ENCODE data around the gene APOF.

The APOF gene

GRCh38 chr12:56392331-56392730, 29.7 kb upstream of the APOF start:
- no peak overlapping the region for H3K27ac ChIP-seq (ENCODE audit: low read depth, low read length)
- H3K4me1 ChIP-seq (ENCODE audit: control insufficient read depth in 5 of 5, insufficient read depth in 5 of 5, low read length in 5 of 5), result peaks cover 0 to 4% (median 0%) of the 10 kb centered on the region in 5 donors
- no peaks in the 10 kb centered on the region for H3K36me3 ChIP-seq (ENCODE audit: control insufficient read depth in 5 of 5, insufficient read depth in 5 of 5, low read length in 5 of 5)
- H3K9me3 ChIP-seq (ENCODE audit: control insufficient read depth in 5 of 5, low read length in 5 of 5), result peaks cover 0 to 4% (median 0%) of the 10 kb centered on the region in 5 donors
- no peak overlapping the region for H3K9ac ChIP-seq (ENCODE audit: low read length in 5 of 5)
- H3K4me3 ChIP-seq (ENCODE audit: low read depth in 1 of 5, low read length in 5 of 5), result no peak overlapping the region
- no peaks in the 10 kb centered on the region for H3K27me3 ChIP-seq (ENCODE audit: control insufficient read depth in 5 of 5, insufficient read depth in 4 of 5, low read length in 5 of 5)

DNA sequence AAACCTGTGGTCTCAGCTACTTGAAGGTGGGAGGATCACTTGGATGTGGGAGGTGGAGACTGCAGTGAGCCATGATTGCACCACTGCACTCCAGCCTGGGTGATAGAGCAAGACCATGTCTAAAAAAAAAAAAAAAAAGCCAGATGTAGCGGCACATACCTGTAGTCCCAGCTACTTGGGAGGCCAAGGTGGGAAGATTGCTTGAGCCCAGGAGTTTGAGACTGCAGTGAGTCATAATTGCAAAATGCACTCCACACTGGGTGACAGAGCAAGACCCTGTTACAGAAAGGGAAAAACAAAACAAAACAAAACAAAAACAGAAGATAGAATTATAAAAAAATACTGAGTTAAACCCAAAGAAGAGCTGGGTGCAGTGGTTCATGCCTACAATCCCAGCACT, 29.1 kb upstream of the APOF start:
- Histone ChIP-seq H3K36me3 (ENCODE audit: control insufficient read depth in 5 of 5, insufficient read depth in 5 of 5, low read length in 5 of 5) (no peaks in the 10 kb centered on the region), H3K27me3 (ENCODE audit: control insufficient read depth in 5 of 5, insufficient read depth in 4 of 5, low read length in 5 of 5) (no peaks in the 10 kb centered on the region), H3K9me3 (ENCODE audit: control insufficient read depth in 5 of 5, low read length in 5 of 5) (peaks cover 0 to 4% (median 0%) of the 10 kb centered on the region in 5 donors), H3K27ac (ENCODE audit: low read depth, low read length) (no peak overlapping the region), H3K4me1 (ENCODE audit: control insufficient read depth in 5 of 5, insufficient read depth in 5 of 5, low read length in 5 of 5) (peaks cover 0 to 11% (median 5%) of the 10 kb centered on the region in 5 donors), H3K9ac (ENCODE audit: low read length in 5 of 5) (no peak overlapping the region), H3K4me3 (ENCODE audit: low read depth in 1 of 5, low read length in 5 of 5) (no peak overlapping the region)

DNA sequence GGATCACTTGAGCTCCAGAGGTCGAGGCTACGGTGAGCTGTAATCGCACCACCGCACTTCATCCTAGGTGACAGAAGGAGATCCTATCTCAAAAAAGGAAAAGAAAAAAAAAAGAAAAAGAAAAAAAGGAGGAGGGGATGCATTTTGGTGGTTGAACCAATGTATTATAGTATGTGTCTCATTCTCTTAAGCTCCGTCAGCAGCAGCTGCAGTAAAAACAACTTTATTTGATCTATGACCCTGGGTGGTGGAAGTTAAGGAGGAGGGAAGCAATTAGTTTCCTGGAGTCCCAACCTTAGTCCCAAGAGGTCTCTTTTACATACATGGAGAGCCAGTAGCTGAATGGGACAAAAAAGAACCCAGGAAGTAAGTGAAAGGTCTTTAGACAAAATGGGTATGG, 26.8 kb upstream of the APOF start:
- H3K9ac ChIP-seq (ENCODE audit: low read length in 5 of 5), result no peak overlapping the region
- peaks cover 0 to 4% (median 0%) of the 10 kb centered on the region in 5 donors for H3K9me3 ChIP-seq (ENCODE audit: control insufficient read depth in 5 of 5, low read length in 5 of 5)
- H3K4me1 ChIP-seq (ENCODE audit: control insufficient read depth in 5 of 5, insufficient read depth in 5 of 5, low read length in 5 of 5), result peaks cover 0 to 13% (median 8%) of the 10 kb centered on the region in 5 donors
- no peak overlapping the region for H3K4me3 ChIP-seq (ENCODE audit: low read depth in 1 of 5, low read length in 5 of 5)
- no peak overlapping the region for H3K27ac ChIP-seq (ENCODE audit: low read depth, low read length)
- H3K36me3 ChIP-seq (ENCODE audit: control insufficient read depth in 5 of 5, insufficient read depth in 5 of 5, low read length in 5 of 5), result no peaks in the 10 kb centered on the region
- no peaks in the 10 kb centered on the region for H3K27me3 ChIP-seq (ENCODE audit: control insufficient read depth in 5 of 5, insufficient read depth in 4 of 5, low read length in 5 of 5)

GRCh38 chr12:56387152-56387736, 24.6 kb upstream of the APOF start:
- peaks cover 0 to under 1% (median 0%) of the 10 kb centered on the region in 5 donors for H3K9me3 ChIP-seq (ENCODE audit: control insufficient read depth in 5 of 5, low read length in 5 of 5)
- H3K27ac ChIP-seq (ENCODE audit: low read depth, low read length), result no peak overlapping the region
- no peak overlapping the region for H3K4me3 ChIP-seq (ENCODE audit: low read depth in 1 of 5, low read length in 5 of 5)
- peaks cover 0 to 13% (median 8%) of the 10 kb centered on the region in 5 donors for H3K4me1 ChIP-seq (ENCODE audit: control insufficient read depth in 5 of 5, insufficient read depth in 5 of 5, low read length in 5 of 5)
- no peaks in the 10 kb centered on the region for H3K27me3 ChIP-seq (ENCODE audit: control insufficient read depth in 5 of 5, insufficient read depth in 4 of 5, low read length in 5 of 5)
- no peaks in the 10 kb centered on the region for H3K36me3 ChIP-seq (ENCODE audit: control insufficient read depth in 5 of 5, insufficient read depth in 5 of 5, low read length in 5 of 5)
- H3K9ac ChIP-seq (ENCODE audit: low read length in 5 of 5), result no peak overlapping the region

- no peak overlapping the region for H3K27ac ChIP-seq (ENCODE audit: low read depth, low read length)
- H3K4me1 ChIP-seq (ENCODE audit: control insufficient read depth in 5 of 5, insufficient read depth in 5 of 5, low read length in 5 of 5), result peaks cover 0 to 13% (median 8%) of the 10 kb centered on the region in 5 donors
- H3K9me3 ChIP-seq (ENCODE audit: control insufficient read depth in 5 of 5, low read length in 5 of 5), result no peaks in the 10 kb centered on the region
- H3K27me3 ChIP-seq (ENCODE audit: control insufficient read depth in 5 of 5, insufficient read depth in 4 of 5, low read length in 5 of 5), result no peaks in the 10 kb centered on the region
- H3K4me3 ChIP-seq (ENCODE audit: low read depth in 1 of 5, low read length in 5 of 5), result no peak overlapping the region
- no peaks in the 10 kb centered on the region for H3K36me3 ChIP-seq (ENCODE audit: control insufficient read depth in 5 of 5, insufficient read depth in 5 of 5, low read length in 5 of 5)
- no peak overlapping the region for H3K9ac ChIP-seq (ENCODE audit: low read length in 5 of 5)
Measured at GRCh38 chr12:56385873-56386272, 23.2 kb upstream of the APOF start.

- Histone ChIP-seq H3K36me3 (ENCODE audit: control insufficient read depth in 5 of 5, insufficient read depth in 5 of 5, low read length in 5 of 5) (no peaks in the 10 kb centered on the region), H3K9ac (ENCODE audit: low read length in 5 of 5) (no peak overlapping the region), H3K4me1 (ENCODE audit: control insufficient read depth in 5 of 5, insufficient read depth in 5 of 5, low read length in 5 of 5) (peaks cover 0 to 12% (median 8%) of the 10 kb centered on the region in 5 donors), H3K27me3 (ENCODE audit: control insufficient read depth in 5 of 5, insufficient read depth in 4 of 5, low read length in 5 of 5) (no peaks in the 10 kb centered on the region), H3K4me3 (ENCODE audit: low read depth in 1 of 5, low read length in 5 of 5) (no peak overlapping the region), H3K9me3 (ENCODE audit: control insufficient read depth in 5 of 5, low read length in 5 of 5) (no peaks in the 10 kb centered on the region), H3K27ac (ENCODE audit: low read depth, low read length) (no peak overlapping the region)
Measured at GRCh38 chr12:56382611-56383010, 20.0 kb upstream of the APOF start.

DNA sequence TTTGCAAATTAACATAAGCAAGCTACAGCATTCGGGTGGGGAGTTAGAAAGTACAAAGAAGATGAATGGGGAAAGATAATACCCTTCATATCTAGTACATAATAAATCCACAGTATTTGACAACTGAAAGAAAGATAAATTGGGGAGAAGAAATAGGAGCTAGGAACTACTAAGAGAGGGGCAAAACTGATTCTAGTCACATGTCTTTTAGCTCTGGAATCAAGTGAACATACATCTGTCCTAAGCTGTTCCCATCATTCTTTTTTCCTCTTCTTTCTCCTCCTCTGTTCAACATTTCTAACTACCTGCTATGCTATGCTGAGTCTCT, 15.3 kb upstream of the APOF start:
- H3K36me3 ChIP-seq (ENCODE audit: control insufficient read depth in 5 of 5, insufficient read depth in 5 of 5, low read length in 5 of 5), result no peaks in the 10 kb centered on the region
- H3K27me3 ChIP-seq (ENCODE audit: control insufficient read depth in 5 of 5, insufficient read depth in 4 of 5, low read length in 5 of 5), result no peaks in the 10 kb centered on the region
- no peak overlapping the region for H3K4me3 ChIP-seq (ENCODE audit: low read depth in 1 of 5, low read length in 5 of 5)
- no peak overlapping the region for H3K9ac ChIP-seq (ENCODE audit: low read length in 5 of 5)
- no peaks in the 10 kb centered on the region for H3K9me3 ChIP-seq (ENCODE audit: control insufficient read depth in 5 of 5, low read length in 5 of 5)
- H3K4me1 ChIP-seq (ENCODE audit: control insufficient read depth in 5 of 5, insufficient read depth in 5 of 5, low read length in 5 of 5), result peaks cover 0 to 5% (median 0%) of the 10 kb centered on the region in 5 donors
- H3K27ac ChIP-seq (ENCODE audit: low read depth, low read length), result no peak overlapping the region

- H3K9ac ChIP-seq (ENCODE audit: low read length in 5 of 5), result no peak overlapping the region
- H3K36me3 ChIP-seq (ENCODE audit: control insufficient read depth in 5 of 5, insufficient read depth in 5 of 5, low read length in 5 of 5), result no peaks in the 10 kb centered on the region
- H3K27me3 ChIP-seq (ENCODE audit: control insufficient read depth in 5 of 5, insufficient read depth in 4 of 5, low read length in 5 of 5), result no peaks in the 10 kb centered on the region
- peaks cover 0 to 5% (median 0%) of the 10 kb centered on the region in 5 donors for H3K4me1 ChIP-seq (ENCODE audit: control insufficient read depth in 5 of 5, insufficient read depth in 5 of 5, low read length in 5 of 5)
- H3K4me3 ChIP-seq (ENCODE audit: low read depth in 1 of 5, low read length in 5 of 5), result no peak overlapping the region
- H3K9me3 ChIP-seq (ENCODE audit: control insufficient read depth in 5 of 5, low read length in 5 of 5), result no peaks in the 10 kb centered on the region
- no peak overlapping the region for H3K27ac ChIP-seq (ENCODE audit: low read depth, low read length)
Measured at GRCh38 chr12:56377310-56377988, 14.8 kb upstream of the APOF start.

- Histone ChIP-seq H3K27me3 (ENCODE audit: control insufficient read depth in 5 of 5, insufficient read depth in 4 of 5, low read length in 5 of 5) (no peaks in the 10 kb centered on the region), H3K4me3 (ENCODE audit: low read depth in 1 of 5, low read length in 5 of 5) (no peak overlapping the region), H3K9me3 (ENCODE audit: control insufficient read depth in 5 of 5, low read length in 5 of 5) (no peaks in the 10 kb centered on the region), H3K9ac (ENCODE audit: low read length in 5 of 5) (no peak overlapping the region), H3K4me1 (ENCODE audit: control insufficient read depth in 5 of 5, insufficient read depth in 5 of 5, low read length in 5 of 5) (peaks cover 0 to 5% (median 0%) of the 10 kb centered on the region in 5 donors), H3K36me3 (ENCODE audit: control insufficient read depth in 5 of 5, insufficient read depth in 5 of 5, low read length in 5 of 5) (no peaks in the 10 kb centered on the region), H3K27ac (ENCODE audit: low read depth, low read length) (no peak overlapping the region)
Measured at GRCh38 chr12:56375598-56376434, 13.2 kb upstream of the APOF start.
